KMS-11 (cell line): ENCODE results near the gene DLG5.

ENCODE experiments used
- H2AFZ ChIP-seq: fragments of 200-600 bp; sonication (generic); 2 replicates; pipeline ENCODE4 v1.6.1; 2016; ENCODE audit warnings: antibody characterized with exemption, mixed run types, low read depth
- H3K27ac ChIP-seq: fragments of 200-600 bp; sonication (generic); 2 replicates; pipeline ENCODE4 v1.6.1; 2016; ENCODE audit warnings: mild to moderate bottlenecking, mixed run types
- H3K27me3 ChIP-seq: fragments of 200-600 bp; sonication (generic); 2 replicates; pipeline ENCODE4 v1.6.1; 2017; ENCODE audit warnings: mild to moderate bottlenecking, low read depth, mixed run types, moderate library complexity; ENCODE audit not compliant: insufficient read depth
- H3K36me3 ChIP-seq: fragments of 200-600 bp; sonication (generic); 2 replicates; pipeline ENCODE4 v1.6.1; 2017; ENCODE audit warnings: mild to moderate bottlenecking, mixed run types; ENCODE audit not compliant: insufficient read depth
- H3K4me1 ChIP-seq: fragments of 200-600 bp; sonication (generic); 2 replicates; pipeline ENCODE4 v1.6.1; 2016; ENCODE audit warnings: mild to moderate bottlenecking, low read depth, mixed run types; ENCODE audit not compliant: poor library complexity, severe bottlenecking
- H3K4me2 ChIP-seq: fragments of 200-600 bp; sonication (generic); 2 replicates; pipeline ENCODE4 v1.7.0; 2016; ENCODE audit warnings: mild to moderate bottlenecking, mixed run types
- H3K4me3 ChIP-seq: fragments of 200-600 bp; sonication (generic); IDR thresholded peaks from 2 replicates; pipeline ENCODE4 v1.6.1; 2017; ENCODE audit warnings: low read depth, low read length, mixed read lengths; ENCODE audit not compliant: insufficient read depth
- H3K79me2 ChIP-seq: fragments of 200-600 bp; sonication (generic); 2 replicates; pipeline ENCODE4 v1.6.1; 2016; ENCODE audit warnings: low read depth, mixed run types; ENCODE audit not compliant: insufficient read depth
- H3K9ac ChIP-seq: fragments of 200-600 bp; sonication (generic); 2 replicates; pipeline ENCODE4 v1.6.1; 2016; ENCODE audit warnings: mild to moderate bottlenecking, mixed run types
- H4K20me1 ChIP-seq: fragments of 200-600 bp; sonication (generic); 2 replicates; pipeline ENCODE4 v1.6.1; 2016; ENCODE audit warnings: mild to moderate bottlenecking, mixed run types; ENCODE audit not compliant: insufficient read depth
- CTCF ChIP-seq: fragments of 200-600 bp; sonication (generic); conservative IDR thresholded peaks from 2 replicates; pipeline ENCODE4 v1.6.1; 2017; ENCODE audit warnings: low read depth, mild to moderate bottlenecking, antibody characterized with exemption, low read length, moderate library complexity, mixed read lengths

The DLG5 gene

GRCh38 chr10:77819210-77820112 lies 107.1 kb downstream of the DLG5 start:
- no peaks in the 10 kb centered on the region for H3K27me3 ChIP-seq
- no peaks in the 10 kb centered on the region for H3K36me3 ChIP-seq
- no peak overlapping the region for H3K4me2 ChIP-seq
- no peak overlapping the region for H3K9ac ChIP-seq
- H3K79me2 ChIP-seq: no peaks in the 10 kb centered on the region
- no peaks in the 10 kb centered on the region for H3K4me1 ChIP-seq
- no peak overlapping the region for H3K4me3 ChIP-seq
- no peak overlapping the region for H2AFZ ChIP-seq
- H4K20me1 ChIP-seq: no peaks in the 10 kb centered on the region
- H3K27ac ChIP-seq: no peak overlapping the region
- TF ChIP-seq CTCF: no peak

GRCh38 chr10:77818378-77818777 lies 108.2 kb downstream of the DLG5 start:
- H3K9ac ChIP-seq: no peak overlapping the region
- no peak overlapping the region for H3K4me3 ChIP-seq
- H3K4me2 ChIP-seq: no peak overlapping the region
- H2AFZ ChIP-seq: no peak overlapping the region
- H4K20me1 ChIP-seq: no peaks in the 10 kb centered on the region
- no peaks in the 10 kb centered on the region for H3K79me2 ChIP-seq
- no peaks in the 10 kb centered on the region for H3K36me3 ChIP-seq
- no peaks in the 10 kb centered on the region for H3K27me3 ChIP-seq
- no peaks in the 10 kb centered on the region for H3K4me1 ChIP-seq
- TF ChIP-seq CTCF: no peak
- H3K27ac ChIP-seq: no peak overlapping the region

- H3K9ac ChIP-seq: no peak overlapping the region
- H3K27me3 ChIP-seq: no peaks in the 10 kb centered on the region
- H3K4me3 ChIP-seq: no peak overlapping the region
- no peaks in the 10 kb centered on the region for H3K4me1 ChIP-seq
- no peak overlapping the region for H3K4me2 ChIP-seq
- no peaks in the 10 kb centered on the region for H3K36me3 ChIP-seq
- H3K79me2 ChIP-seq: no peaks in the 10 kb centered on the region
- no peaks in the 10 kb centered on the region for H4K20me1 ChIP-seq
- no peak for TF ChIP-seq CTCF
- no peak overlapping the region for H3K27ac ChIP-seq
- no peak overlapping the region for H2AFZ ChIP-seq
These were observed 109.0 kb downstream of the DLG5 start for GRCh38 chr10:77817541-77817940.

GRCh38 chr10:77816311-77816710 lies 110.2 kb downstream of the DLG5 start:
- Histone ChIP-seq H3K4me3 (no peak overlapping the region), H3K27me3 (no peaks in the 10 kb centered on the region), H3K27ac (no peak overlapping the region), H3K79me2 (no peaks in the 10 kb centered on the region), H2AFZ (no peak overlapping the region), H3K4me1 (no peaks in the 10 kb centered on the region), H3K9ac (no peak overlapping the region), H4K20me1 (no peaks in the 10 kb centered on the region), H3K4me2 (no peak overlapping the region), H3K36me3 (no peaks in the 10 kb centered on the region)
- TF ChIP-seq CTCF: no peak
